ENCODE measurements around the gene SLC25A41.

- TF ChIP-seq CTCF (IDR thresholded peaks at IDR 0.05) (no peak), EZH2phosphoT487 (IDR thresholded peaks at IDR 0.05) (no peak), EZH2 (IDR thresholded peaks at IDR 0.05) (no peak)
Measured at GRCh38 chr19:6433663-6434062, at the start of gene SLC25A41.

Measured in neural progenitor cell (in vitro differentiated cells).